Parathyroid adenoma (tissue), 2 donors: ENCODE results near the gene FABP1.

Source experiments
- H2AFZ ChIP-seq: fragments of 300-600 bp; sonication (generic); one replicate; pipeline ENCODE4 v1.7.0; 2017; ENCODE audit warnings: antibody characterized with exemption, mild to moderate bottlenecking
- H3K27ac ChIP-seq: fragments of 300-600 bp; sonication (generic); one replicate; pipeline ENCODE4 v1.7.0; 2017
- H3K27me3 ChIP-seq: fragments of 300-600 bp; sonication (generic); one replicate; pipeline ENCODE4 v1.7.0; 2017; ENCODE audit warnings: low read length; ENCODE audit not compliant: control insufficient read depth, insufficient read depth
- H3K36me3 ChIP-seq: fragments of 300-600 bp; sonication (generic); one replicate; pipeline ENCODE4 v1.7.0; 2017; ENCODE audit warnings: low read length; ENCODE audit not compliant: control insufficient read depth, insufficient read depth
- H3K4me1 ChIP-seq: fragments of 300-600 bp; sonication (generic); one replicate; pipeline ENCODE4 v1.7.0; 2017; ENCODE audit warnings: control low read depth
- H3K4me2 ChIP-seq: fragments of 300-600 bp; sonication (generic); one replicate; pipeline ENCODE4 v1.7.0; 2017; ENCODE audit warnings: low read length
- H3K4me3 ChIP-seq: fragments of 300-600 bp; sonication (generic); one replicate; pipeline ENCODE4 v1.7.0; 2017; ENCODE audit warnings: low read depth, low read length
- H3K79me2 ChIP-seq: fragments of 300-600 bp; sonication (generic); one replicate; pipeline ENCODE4 v1.7.0; 2017; ENCODE audit warnings: control low read depth
- H3K9ac ChIP-seq: fragments of 300-600 bp; sonication (generic); one replicate; pipeline ENCODE4 v1.7.0; 2017; ENCODE audit warnings: mild to moderate bottlenecking
- H3K9me3 ChIP-seq: fragments of 300-600 bp; sonication (generic); one replicate; pipeline ENCODE4 v1.7.0; 2017; ENCODE audit warnings: low read length; ENCODE audit not compliant: control insufficient read depth
- CTCF ChIP-seq: fragments of 300-600 bp; sonication (generic); IDR thresholded peaks from one replicate; pipeline ENCODE4 v1.7.0; 2017; ENCODE audit warnings: antibody characterized with exemption, mild to moderate bottlenecking
- donor health status: primary hyperparathyroidism.

The FABP1 gene

GRCh38 chr2:88082781-88083180 lies 45.1 kb downstream of the FABP1 start:
- Histone ChIP-seq H2AFZ (no peak overlapping the region), H3K4me3 (no peak overlapping the region), H3K27me3 (no peaks in the 10 kb centered on the region), H3K27ac (no peak overlapping the region), H3K4me2 (no peak overlapping the region), H3K36me3 (no peaks in the 10 kb centered on the region), H3K9me3 (no peaks in the 10 kb centered on the region), H3K4me1 (no peaks in the 10 kb centered on the region), H3K9ac (no peak overlapping the region), H3K79me2 (no peaks in the 10 kb centered on the region)
- no peak for TF ChIP-seq CTCF

- Histone ChIP-seq H3K9me3 (no peaks in the 10 kb centered on the region), H3K4me2 (no peak overlapping the region), H3K27me3 (no peaks in the 10 kb centered on the region), H3K79me2 (no peaks in the 10 kb centered on the region), H3K4me1 (no peaks in the 10 kb centered on the region), H3K27ac (no peak overlapping the region), H3K4me3 (no peak overlapping the region), H3K36me3 (no peaks in the 10 kb centered on the region), H3K9ac (no peak overlapping the region), H2AFZ (no peak overlapping the region)
- no peak for TF ChIP-seq CTCF
These were observed 45.8 kb downstream of the FABP1 start for GRCh38 chr2:88081924-88082608.

GRCh38 chr2:88080545-88080944 lies 47.3 kb downstream of the FABP1 start:
- H3K4me2 ChIP-seq = no peak overlapping the region
- no peaks in the 10 kb centered on the region for H3K4me1 ChIP-seq
- H3K9ac ChIP-seq = no peak overlapping the region
- no peak overlapping the region for H3K4me3 ChIP-seq
- H3K9me3 ChIP-seq = no peaks in the 10 kb centered on the region
- no peaks in the 10 kb centered on the region for H3K79me2 ChIP-seq
- H3K27me3 ChIP-seq = no peaks in the 10 kb centered on the region
- TF ChIP-seq CTCF = no peak
- no peak overlapping the region for H2AFZ ChIP-seq
- H3K36me3 ChIP-seq = no peaks in the 10 kb centered on the region
- no peak overlapping the region for H3K27ac ChIP-seq

- Histone ChIP-seq H3K4me3 (no peak overlapping the region), H3K9me3 (no peaks in the 10 kb centered on the region), H2AFZ (no peak overlapping the region), H3K4me1 (no peaks in the 10 kb centered on the region), H3K79me2 (no peaks in the 10 kb centered on the region), H3K27me3 (no peaks in the 10 kb centered on the region), H3K9ac (no peak overlapping the region), H3K36me3 (no peaks in the 10 kb centered on the region), H3K4me2 (no peak overlapping the region), H3K27ac (no peak overlapping the region)
- no peak for TF ChIP-seq CTCF
These were observed 49.2 kb downstream of the FABP1 start for GRCh38 chr2:88078643-88079172.

GRCh38 chr2:88077080-88077479 lies 50.8 kb downstream of the FABP1 start:
- TF ChIP-seq CTCF = no peak
- Histone ChIP-seq H3K4me2 (no peak overlapping the region), H3K27me3 (no peaks in the 10 kb centered on the region)

More at GRCh38 chr2:88077080-88077479, 50.8 kb downstream of the FABP1 start:
- Histone ChIP-seq H3K79me2 (no peaks in the 10 kb centered on the region), H3K9me3 (no peaks in the 10 kb centered on the region), H3K36me3 (no peaks in the 10 kb centered on the region), H3K9ac (no peak overlapping the region), H3K4me1 (no peaks in the 10 kb centered on the region), H2AFZ (no peak overlapping the region), H3K27ac (no peak overlapping the region), H3K4me3 (no peak overlapping the region)
